NB4 (cell line): Measurements from ENCODE around the gene NKX3-2.

ENCODE experiments used
- DNase-seq: peaks from one replicate; pipeline ENCODE4 v3.0.0; 2010; ENCODE audit warnings: low read depth
- H3K4me3 ChIP-seq: one replicate; pipeline ENCODE4 v1.5.1; 2011; ENCODE audit warnings: mild to moderate bottlenecking, low read depth, low read length, moderate library complexity
- CTCF ChIP-seq: IDR thresholded peaks from one replicate; pipeline ENCODE4 v1.5.1; 2012; ENCODE audit warnings: low read depth, low read length
- MAX ChIP-seq: IDR thresholded peaks from 2 replicates; pipeline ENCODE4 v1.6.1; 2011; ENCODE audit warnings: low read depth, low read length
- MYC ChIP-seq: IDR thresholded peaks from 2 replicates; pipeline ENCODE4 v1.6.1; 2011; ENCODE audit warnings: low read depth, low read length
- POLR2A ChIP-seq: IDR thresholded peaks from 2 replicates; pipeline ENCODE4 v1.6.1; 2011; ENCODE audit warnings: mild to moderate bottlenecking; ENCODE audit not compliant: insufficient read length; ENCODE audit errors: extremely low read depth

NKX3-2 gene

GRCh38 chr4:13544606-13545393 is 492 bp upstream of the NKX3-2 start:
- TF ChIP-seq CTCF (no peak), MAX (peak; percentile 76), POLR2A (peak; percentile 35)
- peak; percentile 96 for DNase-seq

DNA sequence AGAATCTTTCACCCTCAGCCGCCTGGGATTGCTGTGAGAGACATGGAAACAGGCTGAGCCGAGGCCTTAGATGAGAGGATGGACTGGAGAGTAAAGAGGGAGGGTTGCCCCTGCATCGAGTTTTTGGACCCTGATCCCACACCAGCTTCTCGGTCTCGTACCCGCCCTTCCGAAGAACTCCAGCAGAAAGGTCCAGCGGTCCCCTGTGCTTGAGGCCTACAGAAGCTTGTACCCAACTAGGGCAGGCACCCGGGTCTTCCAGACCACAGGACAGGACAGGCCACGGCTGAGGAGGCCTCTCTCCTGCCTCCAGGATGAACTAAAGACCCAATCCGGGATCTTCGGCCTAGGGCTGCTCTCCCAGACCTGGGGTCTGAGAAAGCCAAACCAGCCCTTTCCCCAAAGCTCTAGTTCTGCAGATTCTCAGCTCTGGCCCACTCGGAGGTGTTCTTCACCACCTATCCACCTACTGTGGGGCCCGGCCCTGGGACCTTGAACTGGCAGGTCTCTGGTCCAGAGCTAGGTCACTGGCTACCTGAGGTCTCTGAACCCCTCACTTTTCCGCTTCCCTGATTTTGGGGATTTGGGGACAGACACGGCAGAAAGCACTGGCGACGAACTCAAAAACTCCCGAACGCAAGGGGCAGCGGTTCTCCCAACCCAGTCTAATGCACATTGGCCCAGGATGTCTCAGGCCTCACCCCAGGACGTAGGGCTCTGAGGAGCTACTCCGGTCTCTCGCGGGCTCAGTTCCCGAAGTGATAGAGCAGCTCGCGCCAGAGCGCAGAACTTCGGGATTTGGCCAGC is 1.1 kb downstream of the NKX3-2 start:
- TF ChIP-seq POLR2A (no peak), MAX (no peak), CTCF (no peak), MYC (no peak)
- H3K4me3 ChIP-seq: no peak overlapping the region
- no peak for DNase-seq

More at GRCh38 chr4:13544606-13545393, 492 bp upstream of the NKX3-2 start:
- H3K4me3 ChIP-seq: peak overlapping the region; percentile 65

GRCh38 chr4:13542577-13543031 is 1.7 kb downstream of the NKX3-2 start:
- TF ChIP-seq MAX (no peak), MYC (no peak), CTCF (no peak), POLR2A (no peak)
- DNase-seq: no peak
- H3K4me3 ChIP-seq: no peak overlapping the region

- H3K4me3 ChIP-seq: no peak overlapping the region
- TF ChIP-seq POLR2A (no peak), MYC (no peak), CTCF (no peak), MAX (no peak)
- no peak for DNase-seq
These were observed 2.4 kb downstream of the NKX3-2 start for GRCh38 chr4:13541720-13542576.

GRCh38 chr4:13541176-13541604 is 3.1 kb downstream of the NKX3-2 start:
- TF ChIP-seq POLR2A: no peak
- no peak for TF ChIP-seq MAX
- no peak for TF ChIP-seq CTCF
- TF ChIP-seq MYC: no peak
- no peak for DNase-seq
- H3K4me3 ChIP-seq: no peak overlapping the region
